HepG2 (cell line): ENCODE measurements around the gene ZBTB45. TPM values are rescaled to one million over a fixed set of nuclear protein-coding genes. Genes with fewer than 3 reads are reported as not detected.

Experiments
- ATAC-seq: fragments of 200-7000 bp; cut with Tn5 transposase; 3 replicates; pipeline ENCODE4 v1.9.1; 2020; ENCODE audit warnings: mild to moderate bottlenecking, moderate library complexity
- BruUV-seq: library from RNA; stranded (reverse); fragments of 400-500 nt; replicated peaks from 2 replicates; lab custom pipeline; 2021; lab: Mats Ljungman, UMichigan
- CTCF ChIA-PET: fragments of 300-600 bp; formaldehyde crosslinking; extraction: SDS; loops from one replicate; lab custom pipeline; 2021; ENCODE audit warnings: low total read pairs, inconsistent platforms, low intra/inter-chr PET ratio; lab: Yijun Ruan, JAX
- POLR2A ChIA-PET: fragments of 350-600 bp; sonication (Branson Sonifier 250); formaldehyde crosslinking; loops from one replicate; lab custom pipeline; 2020; ENCODE audit warnings: antibody characterized with exemption, inconsistent platforms; lab: Yijun Ruan, JAX
- DNase-seq: peaks from one replicate; pipeline ENCODE4 v3.0.0-alpha.2; 2015; ENCODE audit warnings: low spot score
- FAIRE-seq: peaks from 3 replicates; lab custom pipeline; 2011; peaks lifted over from hg19 to GRCh38; lab: Jason Lieb, UNC
- H2AFZ ChIP-seq: one replicate; pipeline ENCODE4 v1.6.1; 2011; ENCODE audit warnings: low read length, inconsistent platforms
- H3K27ac ChIP-seq: fragments of 300-600 bp; 3 replicates; pipeline ENCODE4 v1.8.0; 2011; ENCODE audit warnings: mixed run types, mild to moderate bottlenecking, mixed read lengths, low read length, inconsistent platforms; ENCODE audit not compliant: insufficient read depth; ENCODE audit errors: extremely low read length
- H3K27me3 ChIP-seq, 2 experiments: fragments of 200-600 bp in 1 of 2; 2 replicates in 1 of 2; 3 replicates in 1 of 2; pipeline versions ENCODE4 v1.6.0 to v1.8.0; 2011; ENCODE audit warnings: low read length in 2 of 2, mild to moderate bottlenecking in 2 of 2, moderate library complexity in 2 of 2, inconsistent platforms in 1 of 2; ENCODE audit not compliant: insufficient read depth in 2 of 2, control insufficient read depth in 1 of 2
- H3K36me3 ChIP-seq, 2 experiments: fragments of 200-600 bp in 1 of 2; replicated peaks in 1 of 2; 2 replicates in 1 of 2; 3 replicates in 1 of 2; pipeline versions ENCODE4 v1.5.1 to v1.8.0; 2011; ENCODE audit warnings: low read length in 2 of 2, inconsistent platforms in 1 of 2; ENCODE audit not compliant: insufficient read depth in 2 of 2, control insufficient read depth in 1 of 2
- H3K4me1 ChIP-seq: 2 replicates; pipeline ENCODE4 v1.5.1; 2012; ENCODE audit warnings: low read length, inconsistent platforms; ENCODE audit not compliant: insufficient read depth
- H3K4me2 ChIP-seq: 2 replicates; pipeline ENCODE4 v1.6.0; 2011; ENCODE audit warnings: low read depth, low read length, inconsistent platforms
- H3K4me3 ChIP-seq, 3 experiments: fragments of 200-600 bp in 1 of 3; sonication (generic), shearing (Covaris generic) in 1 of 3; replicated peaks in 1 of 3; 2 replicates each; pipeline ENCODE4 v1.5.1; 2011 to 2016; ENCODE audit warnings: low read length in 3 of 3, inconsistent platforms in 2 of 3, low read depth in 2 of 3, mild to moderate bottlenecking in 2 of 3, control low read depth in 1 of 3, mixed read lengths in 1 of 3; ENCODE audit not compliant: insufficient read depth in 1 of 3
- H3K79me2 ChIP-seq: one replicate; pipeline ENCODE4 v1.6.1; 2011; ENCODE audit warnings: low read length, inconsistent platforms; ENCODE audit not compliant: insufficient read depth
- H3K9ac ChIP-seq: 2 replicates; pipeline ENCODE4 v1.6.0; 2011; ENCODE audit warnings: mild to moderate bottlenecking, low read depth, low read length, inconsistent platforms; ENCODE audit not compliant: insufficient read depth
- H3K9me3 ChIP-seq: 2 replicates; pipeline ENCODE4 v1.5.1; 2012; ENCODE audit warnings: mild to moderate bottlenecking, low read length
- H4K20me1 ChIP-seq: 2 replicates; pipeline ENCODE4 v1.6.0; 2011; ENCODE audit warnings: inconsistent platforms, mild to moderate bottlenecking, low read length, moderate library complexity; ENCODE audit not compliant: insufficient read depth
- AGO2 ChIP-seq: fragments of 200-400 bp; formaldehyde crosslinking; optimal IDR thresholded peaks from 2 replicates; pipeline ENCODE3; 2017; ENCODE audit warnings: mild to moderate bottlenecking, low read depth, low read length, moderate library complexity
- ATF7-NPFF ChIP-seq: sonication (generic); formaldehyde crosslinking; IDR thresholded peaks from 2 replicates; pipeline ENCODE4 v1.8.1; 2023; ENCODE audit warnings: mild to moderate bottlenecking, low read depth, missing genetic modification reagents, moderate library complexity
- FOXO1 ChIP-seq: sonication (generic); formaldehyde crosslinking; IDR thresholded peaks from 2 replicates; pipeline ENCODE4 v1.4.0; 2020; ENCODE audit warnings: missing genetic modification reagents
- HDAC2 ChIP-seq: sonication (generic); formaldehyde crosslinking; IDR thresholded peaks from 2 replicates; pipeline ENCODE4 v1.4.0; 2020; ENCODE audit warnings: missing genetic modification reagents
- MTA1 ChIP-seq: sonication (generic); formaldehyde crosslinking; IDR thresholded peaks from 2 replicates; pipeline ENCODE4 v1.4.0; 2020; ENCODE audit warnings: missing genetic modification reagents, mild to moderate bottlenecking, borderline replicate concordance
- SIN3A ChIP-seq: IDR thresholded peaks from 2 replicates; pipeline ENCODE4 v1.6.1; 2011; ENCODE audit warnings: low read depth, mild to moderate bottlenecking, control low read depth, low read length, borderline replicate concordance
- TAF1 ChIP-seq: sonication (generic); formaldehyde crosslinking; IDR thresholded peaks from 2 replicates; pipeline ENCODE4 v1.4.0; 2020; ENCODE audit warnings: missing genetic modification reagents
- ZFY ChIP-seq: sonication (generic); formaldehyde crosslinking; IDR thresholded peaks from 2 replicates; pipeline ENCODE4 v1.4.0; 2020; ENCODE audit warnings: missing genetic modification reagents
- ZKSCAN1 ChIP-seq: fragments of 150-350 bp; IDR thresholded peaks from 2 replicates; pipeline ENCODE4 v1.6.1; 2014; ENCODE audit warnings: low read length
- ZNF44 ChIP-seq: sonication (generic); formaldehyde crosslinking; IDR thresholded peaks from 2 replicates; pipeline ENCODE4 v1.5.1; 2020; ENCODE audit warnings: mild to moderate bottlenecking, missing genetic modification reagents
- ZNF460 ChIP-seq: sonication (generic); formaldehyde crosslinking; IDR thresholded peaks from 2 replicates; pipeline ENCODE4 v1.5.1; 2020; ENCODE audit warnings: missing genetic modification reagents, mild to moderate bottlenecking, borderline replicate concordance
- ZZZ3 ChIP-seq: sonication (generic); formaldehyde crosslinking; IDR thresholded peaks from 2 replicates; pipeline ENCODE4 v1.4.0; 2020; ENCODE audit warnings: missing genetic modification reagents, mild to moderate bottlenecking, borderline replicate concordance
- WGBS: methylation state at CpG from one replicate; pipeline ENCODE4 v1.1.6; 2017; ENCODE audit warnings: low lambda C conversion rate; 5-methylcytosine and 5-hydroxymethylcytosine counted together
- in situ Hi-C: cut with HindIII; loops from 2 replicates; pipeline ENCODE4 v1.10.0; 2017; ENCODE audit warnings: low pct_unique_long_range_greater_than_20kb; ENCODE audit not compliant: extremely low pct_ligation_motif_present
- intact Hi-C: fragments of 100-400 bp; cut with micrococcal nuclease; formaldehyde crosslinking; loops from one replicate; pipeline ENCODE4 v1.10.0; 2022; ENCODE audit not compliant: unreplicated experiment
- polyA plus RNA-seq, 8 experiments: library from polyadenylated mRNA; depleted of rRNA in 3 of 8; stranded (reverse) in 7 of 8; unstranded in 1 of 8; fragments of >200 nt; fragmentation: Illumina TruSeq in 4 of 8; extraction: Trizol in 4 of 8; gene quantifications; 2 replicates each; pipeline versions ENCODE4 v1.2.1 to v1.2.3, GENCODE V29; 2011 to 2016; ENCODE audit warnings: low read depth in 4 of 8, missing spikeins in 1 of 8, mixed read lengths in 1 of 8; ENCODE audit not compliant: insufficient read depth in 1 of 8
- total RNA-seq, 5 experiments: library from RNA; depleted of rRNA; stranded (reverse); fragments of >200 nt; fragmentation: Illumina TruSeq; extraction: Trizol; gene quantifications; 2 replicates each; pipeline ENCODE4 v1.2.3, GENCODE V29; 2016; ENCODE audit warnings: low read depth in 1 of 5
- TF ChIP-seq, protein P1 (sequence below): sonication (generic); formaldehyde crosslinking; IDR thresholded peaks from 2 replicates; pipeline ENCODE4 v1.4.0; 2020; ENCODE audit warnings: missing genetic modification reagents
- TF ChIP-seq, protein P2 (sequence below): sonication (generic); formaldehyde crosslinking; IDR thresholded peaks from 2 replicates; pipeline ENCODE4 v1.5.1; 2020; ENCODE audit warnings: mild to moderate bottlenecking, missing genetic modification reagents

ZBTB45 gene
- total and polyA plus RNA-seq, 2 of the 13 experiments (the other 11 are each of a cell fraction or from before 2014, with no cell fraction given): 3.0 to 3.7 TPM

- Histone ChIP-seq H3K79me2 (no peaks in the 10 kb centered on the region), H3K27ac (peak overlapping the region; percentile 77), H3K36me3 (peaks cover 1 to 18% of the 10 kb centered on the region in 2 experiments; a peak in 4 of 5 replicates), H3K4me1 (peaks cover 20% of the 10 kb centered on the region), H3K4me3 (peak overlapping the region in 2 of 3 experiments; percentile 75 to 88; a peak in 4 of 6 replicates), H3K9me3 (no peaks in the 10 kb centered on the region), H3K4me2 (peak overlapping the region; percentile 97), H3K27me3 (no peaks in the 10 kb centered on the region; a peak in 1 of 5 replicates)
- in situ Hi-C loops (no loop called here), intact Hi-C loops (no loop called here)
- 92% methylated on average over 7 of the region's 15 CpGs for WGBS
- ChIA-PET CTCF (no interaction called here), POLR2A (interaction anchor here (1.1 to 1.3 kb wide), 3 partner anchors 35 to 43 kb away, joined by 3 to 6 read pairs (median 5); partner anchors contain the start of genes SLC27A5 and ZBTB45)
- no peak for DNase-seq
- no peak for FAIRE-seq
- no peak for ATAC-seq
- BruUV-seq: no TSS peak
- TF ChIP-seq FOXO1 (CRISPR knock-in tag) (no peak), TAF1 (no peak), ZKSCAN1 (no peak), AGO2 (peak; percentile 56)
- TF ChIP-seq, all 625 proteins: peak for 1
- Histone ChIP-seq H4K20me1 (no peaks in the 10 kb centered on the region), H2AFZ (no peak overlapping the region), H3K9ac (peak overlapping the region; percentile 73; the same call in 1 of the 2 replicates)
Observed at GRCh38 chr19:58477130-58477529, 42.5 kb downstream of the ZBTB45 start.

GRCh38 chr19:58476498-58477015, 43.1 kb downstream of the ZBTB45 start:
- in situ Hi-C loops: no loop called here
- peak overlapping the region; percentile 75 to 88 (median 75) for H3K4me3 ChIP-seq
- H2AFZ ChIP-seq: no peak overlapping the region
- no peaks in the 10 kb centered on the region; a peak in 1 of 5 replicates for H3K27me3 ChIP-seq
- H3K27ac ChIP-seq: peak overlapping the region; percentile 77
- CTCF ChIA-PET: no interaction called here
- peak; percentile 25 for DNase-seq
- no peaks in the 10 kb centered on the region for H4K20me1 ChIP-seq
- no peaks in the 10 kb centered on the region for H3K79me2 ChIP-seq
- no peaks in the 10 kb centered on the region for H3K9me3 ChIP-seq
- peaks cover 3 to 23% of the 10 kb centered on the region in 2 experiments; a peak in 4 of 5 replicates for H3K36me3 ChIP-seq
- ATAC-seq: peak; percentile 13
- H3K4me2 ChIP-seq: peak overlapping the region; percentile 97
- intact Hi-C loops: no loop called here
- FAIRE-seq: peak; percentile 43
- no TSS peak for BruUV-seq
- 3% methylated on average over 20 of the region's 27 CpGs for WGBS
- H3K9ac ChIP-seq: peak overlapping the region; percentile 73
- H3K4me1 ChIP-seq: peaks cover 20% of the 10 kb centered on the region
- POLR2A ChIA-PET: interaction anchor here (0.6 to 1.3 kb wide), 5 partner anchors 24 to 43 kb away, joined by 3 to 6 read pairs (median 3); partner anchors contain the start of genes SLC27A5 and ZBTB45
- TF ChIP-seq ZNF44 (CRISPR knock-in tag): 0 out of 2 replicates have a peak, but pooled peaks have one; percentile 24
- TF ChIP-seq, protein P1, sequence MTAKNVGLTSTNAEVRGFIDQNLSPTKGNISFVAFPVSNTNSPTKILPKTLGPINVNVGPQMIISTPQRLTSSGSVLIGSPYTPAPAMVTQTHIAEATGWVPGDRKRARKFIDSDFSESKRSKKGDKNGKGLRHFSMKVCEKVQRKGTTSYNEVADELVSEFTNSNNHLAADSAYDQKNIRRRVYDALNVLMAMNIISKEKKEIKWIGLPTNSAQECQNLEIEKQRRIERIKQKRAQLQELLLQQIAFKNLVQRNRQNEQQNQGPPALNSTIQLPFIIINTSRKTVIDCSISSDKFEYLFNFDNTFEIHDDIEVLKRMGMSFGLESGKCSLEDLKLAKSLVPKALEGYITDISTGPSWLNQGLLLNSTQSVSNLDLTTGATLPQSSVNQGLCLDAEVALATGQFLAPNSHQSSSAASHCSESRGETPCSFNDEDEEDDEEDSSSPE (CRISPR knock-in tag): 0 out of 2 replicates have a peak, but pooled peaks have one; percentile 4
- TF ChIP-seq SIN3A: no peak
- TF ChIP-seq ZZZ3 (CRISPR knock-in tag): no peak
- TF ChIP-seq ZNF460: no peak
- 0 out of 2 replicates have a peak, but pooled peaks have one; percentile 13 for TF ChIP-seq ZFY (CRISPR knock-in tag)
- 0 out of 2 replicates have a peak, but pooled peaks have one; percentile 12 for TF ChIP-seq MTA1
- TF ChIP-seq HDAC2 (CRISPR knock-in tag): 0 out of 2 replicates have a peak, but pooled peaks have one; percentile 3
- TF ChIP-seq, protein P2, sequence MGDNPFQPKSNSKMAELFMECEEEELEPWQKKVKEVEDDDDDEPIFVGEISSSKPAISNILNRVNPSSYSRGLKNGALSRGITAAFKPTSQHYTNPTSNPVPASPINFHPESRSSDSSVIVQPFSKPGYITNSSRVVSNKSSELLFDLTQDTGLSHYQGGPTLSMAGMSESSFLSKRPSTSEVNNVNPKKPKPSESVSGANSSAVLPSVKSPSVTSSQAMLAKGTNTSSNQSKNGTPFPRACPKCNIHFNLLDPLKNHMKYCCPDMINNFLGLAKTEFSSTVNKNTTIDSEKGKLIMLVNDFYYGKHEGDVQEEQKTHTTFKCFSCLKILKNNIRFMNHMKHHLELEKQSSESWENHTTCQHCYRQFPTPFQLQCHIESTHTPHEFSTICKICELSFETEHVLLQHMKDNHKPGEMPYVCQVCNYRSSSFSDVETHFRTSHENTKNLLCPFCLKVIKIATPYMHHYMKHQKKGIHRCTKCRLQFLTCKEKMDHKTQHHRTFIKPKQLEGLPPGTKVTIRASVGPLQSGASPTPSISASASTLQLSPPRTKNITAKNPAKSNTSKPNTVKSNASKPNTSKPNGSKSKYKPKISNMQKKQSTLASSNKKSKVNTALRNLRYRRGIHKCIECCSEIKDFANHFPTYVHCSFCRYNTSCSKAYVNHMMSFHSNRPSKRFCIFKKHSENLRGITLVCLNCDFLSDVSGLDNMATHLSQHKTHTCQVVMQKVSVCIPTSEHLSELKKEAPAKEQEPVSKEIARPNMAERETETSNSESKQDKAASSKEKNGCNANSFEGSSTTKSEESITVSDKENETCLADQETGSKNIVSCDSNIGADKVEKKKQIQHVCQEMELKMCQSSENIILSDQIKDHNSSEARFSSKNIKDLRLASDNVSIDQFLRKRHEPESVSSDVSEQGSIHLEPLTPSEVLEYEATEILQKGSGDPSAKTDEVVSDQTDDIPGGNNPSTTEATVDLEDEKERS (CRISPR knock-in tag): 0 out of 2 replicates have a peak, but pooled peaks have one; percentile 43
- TF ChIP-seq ATF7-NPFF (CRISPR knock-in tag): no peak
